Lung (tissue), 12 donors: Measurements from ENCODE around the gene CSHL1. TPM values are rescaled to one million over a fixed set of nuclear protein-coding genes. Genes with fewer than 3 reads are reported as not detected.
A peak's percentile ranks its signal among the peaks of the same experiment; 100 is the strongest.

Experiments
- ATAC-seq: fragments of 200-7000 bp; cut with Tn5 transposase; one replicate; pipeline ENCODE4 v1.9.1; 2020; ENCODE audit warnings: moderate number of reproducible peaks; ENCODE audit not compliant: insufficient read depth, low FRiP score
- DNase-seq, 3 donors: peaks; one replicate each; pipeline ENCODE4 v3.0.0-alpha.2; 2013 to 2017
- H3K27ac ChIP-seq, 2 donors: one replicate each; pipeline ENCODE4 v1.5.1; 2013; ENCODE audit warnings: mild to moderate bottlenecking in 2 of 2, moderate library complexity in 2 of 2, control low read depth in 1 of 2, inconsistent platforms in 1 of 2, low read depth in 1 of 2, low read length in 1 of 2
- H3K27me3 ChIP-seq, 3 donors: one replicate each; pipeline ENCODE4 v1.5.1; 2013; ENCODE audit warnings: low read length in 2 of 3; ENCODE audit not compliant: control insufficient read depth in 3 of 3, insufficient read depth in 3 of 3
- H3K36me3 ChIP-seq, 4 donors: one replicate each; pipeline ENCODE4 v1.5.1; 2013; ENCODE audit warnings: low read length in 4 of 4, mild to moderate bottlenecking in 1 of 4, moderate library complexity in 1 of 4; ENCODE audit not compliant: control insufficient read depth in 4 of 4, insufficient read depth in 4 of 4
- H3K4me1 ChIP-seq, 5 donors: one replicate each; pipeline ENCODE4 v1.5.1; 2013; ENCODE audit warnings: low read length in 5 of 5, mild to moderate bottlenecking in 2 of 5, moderate library complexity in 1 of 5; ENCODE audit not compliant: control insufficient read depth in 5 of 5, insufficient read depth in 5 of 5
- H3K4me3 ChIP-seq: one replicate; pipeline ENCODE4 v1.5.1; 2013; ENCODE audit warnings: mild to moderate bottlenecking, control low read depth, moderate library complexity
- H3K9ac ChIP-seq, 2 donors: one replicate each; pipeline ENCODE4 v1.5.1; 2013; ENCODE audit warnings: low read length in 2 of 2, control low read depth in 1 of 2; ENCODE audit not compliant: insufficient read depth in 1 of 2
- H3K9me3 ChIP-seq, 4 donors: one replicate each; pipeline ENCODE4 v1.5.1; 2013; ENCODE audit warnings: low read length in 3 of 4, mild to moderate bottlenecking in 1 of 4, moderate library complexity in 1 of 4; ENCODE audit not compliant: control insufficient read depth in 4 of 4, insufficient read depth in 3 of 4
- WGBS, 2 donors: extraction: QIAGEN DNeasy Blood & Tissue Kit; methylation state at CpG; one replicate each; pipeline ENCODE4 v1.1.7; 2013; 5-methylcytosine and 5-hydroxymethylcytosine counted together
- polyA plus RNA-seq, 2 donors: library from polyadenylated mRNA; stranded (reverse); fragments of 200-250 nt; gene quantifications; one replicate each; pipeline ENCODE4 v1.2.1, GENCODE V29; 2013
- total RNA-seq, 2 donors: library from RNA; depleted of rRNA in 1 of 2; stranded (reverse); fragments of >200 nt in 1 of 2; gene quantifications; one replicate each; pipeline ENCODE4 v1.2.1, GENCODE V29; 2014 to 2021
- TF ChIP-seq, protein P1 (sequence below): IDR thresholded peaks from 2 replicates; pipeline ENCODE4 v1.5.1; 2012; ENCODE audit warnings: mild to moderate bottlenecking; ENCODE audit errors: control extremely low read depth, extremely low read depth
- donor health status: control.
- donor health status: control.
- donor health status: Bipolar disorder and iron deficiency.
- donor health status: healthy.
- donor health status: DM: yes; HTN: yes; CAD: no.

CSHL1 gene
- total and polyA plus RNA-seq, 4 donors = not detected

- no peak overlapping the region for H3K4me3 ChIP-seq
- H3K36me3 ChIP-seq = no peaks in the 10 kb centered on the region
- no peak for ATAC-seq
- DNase-seq = no peak
- TF ChIP-seq, protein P1, sequence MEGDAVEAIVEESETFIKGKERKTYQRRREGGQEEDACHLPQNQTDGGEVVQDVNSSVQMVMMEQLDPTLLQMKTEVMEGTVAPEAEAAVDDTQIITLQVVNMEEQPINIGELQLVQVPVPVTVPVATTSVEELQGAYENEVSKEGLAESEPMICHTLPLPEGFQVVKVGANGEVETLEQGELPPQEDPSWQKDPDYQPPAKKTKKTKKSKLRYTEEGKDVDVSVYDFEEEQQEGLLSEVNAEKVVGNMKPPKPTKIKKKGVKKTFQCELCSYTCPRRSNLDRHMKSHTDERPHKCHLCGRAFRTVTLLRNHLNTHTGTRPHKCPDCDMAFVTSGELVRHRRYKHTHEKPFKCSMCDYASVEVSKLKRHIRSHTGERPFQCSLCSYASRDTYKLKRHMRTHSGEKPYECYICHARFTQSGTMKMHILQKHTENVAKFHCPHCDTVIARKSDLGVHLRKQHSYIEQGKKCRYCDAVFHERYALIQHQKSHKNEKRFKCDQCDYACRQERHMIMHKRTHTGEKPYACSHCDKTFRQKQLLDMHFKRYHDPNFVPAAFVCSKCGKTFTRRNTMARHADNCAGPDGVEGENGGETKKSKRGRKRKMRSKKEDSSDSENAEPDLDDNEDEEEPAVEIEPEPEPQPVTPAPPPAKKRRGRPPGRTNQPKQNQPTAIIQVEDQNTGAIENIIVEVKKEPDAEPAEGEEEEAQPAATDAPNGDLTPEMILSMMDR = no peak
- H3K4me1 ChIP-seq = peaks cover 0 to 4% (median 0%) of the 10 kb centered on the region in 5 donors
- no peaks in the 10 kb centered on the region for H3K9me3 ChIP-seq
- no peaks in the 10 kb centered on the region for H3K27me3 ChIP-seq
- H3K9ac ChIP-seq = no peak overlapping the region
- 92 to 97% methylated on average over 8 to 9 of the region's 9 CpGs for WGBS, 2 donors
- no peak overlapping the region for H3K27ac ChIP-seq
Measured at GRCh38 chr17:63948521-63948920, 37.5 kb upstream of the CSHL1 start.

GRCh38 chr17:63947711-63948330 is 36.8 kb upstream of the CSHL1 start:
- Histone ChIP-seq H3K27me3 (no peaks in the 10 kb centered on the region), H3K36me3 (no peaks in the 10 kb centered on the region), H3K4me3 (no peak overlapping the region), H3K9ac (no peak overlapping the region), H3K9me3 (no peaks in the 10 kb centered on the region), H3K4me1 (peaks cover 0 to 4% (median 0%) of the 10 kb centered on the region in 5 donors), H3K27ac (no peak overlapping the region)
- DNase-seq (no peak), ATAC-seq (no peak)
- WGBS, 2 donors = 67 to 84% methylated on average over 18 of the region's 18 CpGs
- TF ChIP-seq, protein P1 = no peak

DNA sequence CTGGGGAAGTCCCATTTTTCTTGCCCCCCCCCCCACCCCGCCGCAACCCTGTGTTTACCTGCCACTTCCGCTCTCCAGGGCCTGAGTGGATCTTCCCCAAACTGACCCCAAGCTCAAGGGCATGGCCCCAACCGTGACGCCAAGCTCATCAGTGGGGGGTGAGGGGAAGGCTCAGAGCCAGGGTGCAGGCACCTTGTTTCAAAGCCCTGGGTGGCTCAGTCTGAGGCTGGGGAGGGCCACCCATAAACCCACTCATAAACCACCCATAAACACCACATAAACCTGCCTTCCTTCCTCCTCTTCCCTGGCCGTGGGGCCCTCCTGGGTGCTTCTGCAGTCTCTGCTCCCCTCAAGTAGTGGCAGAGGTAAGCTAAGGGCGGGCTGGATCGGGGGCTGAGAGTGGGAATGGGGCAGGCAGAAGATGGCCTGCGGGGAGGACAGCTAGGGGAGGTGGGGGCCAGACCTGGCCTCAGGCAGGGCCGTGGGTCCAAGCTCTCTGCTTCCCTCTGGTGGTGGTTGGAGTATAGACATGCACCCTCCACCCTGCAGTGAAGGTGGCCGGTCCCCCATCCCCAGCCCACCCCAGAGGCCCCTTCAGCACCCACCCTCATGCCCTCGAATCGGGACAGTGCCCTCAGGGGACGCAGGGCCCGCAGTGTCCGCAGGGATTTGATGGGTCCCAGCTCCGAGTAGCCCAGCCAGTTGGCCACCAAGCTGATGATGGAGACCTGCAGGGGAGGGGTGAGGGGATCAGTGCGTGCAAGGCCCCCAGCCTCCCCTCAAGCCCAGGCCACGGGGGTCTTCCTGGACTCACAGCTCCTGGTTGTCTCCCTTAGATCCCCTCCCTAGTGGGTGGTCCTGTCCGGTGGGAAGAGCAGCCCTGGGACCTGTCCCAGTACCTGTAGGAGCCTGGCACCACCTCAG is 35.6 kb upstream of the CSHL1 start:
- ATAC-seq = no peak
- Histone ChIP-seq H3K27ac (no peak overlapping the region), H3K9ac (no peak overlapping the region), H3K4me3 (no peak overlapping the region), H3K4me1 (peaks cover 0 to 4% (median 0%) of the 10 kb centered on the region in 5 donors), H3K36me3 (no peaks in the 10 kb centered on the region), H3K27me3 (no peaks in the 10 kb centered on the region), H3K9me3 (no peaks in the 10 kb centered on the region)
- TF ChIP-seq, protein P1 = peak; percentile 31
- DNase-seq = peak; percentile 25 to 49 (median 44)
- 36% methylated on average over 20 of the region's 20 CpGs for WGBS, 2 donors
